WTC11 (cell line): ENCODE data around the gene SEMA3F. TPM values are rescaled to one million over a fixed set of nuclear protein-coding genes. Genes with fewer than 3 reads are reported as not detected.

Source experiments
- ATAC-seq: fragments of 200-7000 bp; cut with Tn5 transposase; 2 replicates; pipeline ENCODE4 v1.10.0; 2021; ENCODE audit warnings: mild to moderate bottlenecking, moderate library complexity
- CTCF ChIA-PET: fragments of 300-600 bp; sonication (Branson Sonifier 250); formaldehyde crosslinking; loops from one replicate; lab custom pipeline; 2021; ENCODE audit warnings: antibody characterized with exemption; lab: Charles Lee
- POLR2A ChIA-PET: fragments of 350-600 bp; sonication (Branson Sonifier 250); formaldehyde crosslinking; loops from one replicate; lab custom pipeline; 2021; ENCODE audit warnings: antibody characterized with exemption; lab: Charles Lee
- DNase-seq: peaks from one replicate; pipeline ENCODE4 v3.0.0; 2021; ENCODE audit warnings: low spot score
- H3K27ac Mint-ChIP-seq: 2 replicates; pipeline ENCODE4 v1.8.0; 2021; ENCODE audit warnings: mixed read lengths
- H3K27me3 Mint-ChIP-seq: 2 replicates; pipeline ENCODE4 v1.8.0; 2021; ENCODE audit warnings: low read depth, mild to moderate bottlenecking, moderate library complexity, mixed read lengths
- H3K36me3 Mint-ChIP-seq: 2 replicates; pipeline ENCODE4 v1.8.0; 2021; ENCODE audit warnings: mixed read lengths
- H3K4me1 Mint-ChIP-seq: 2 replicates; pipeline ENCODE4 v1.8.0; 2022; ENCODE audit warnings: mixed read lengths
- H3K4me3 Mint-ChIP-seq: 2 replicates; pipeline ENCODE4 v1.8.0; 2021; ENCODE audit warnings: mild to moderate bottlenecking, moderate library complexity, mixed read lengths
- H3K9me3 Mint-ChIP-seq: 2 replicates; pipeline ENCODE4 v1.8.0; 2021; ENCODE audit warnings: mixed read lengths
- AFF4 ChIP-seq: sonication (generic); formaldehyde crosslinking; IDR thresholded peaks from 2 replicates; pipeline ENCODE4 v1.8.1; 2023; ENCODE audit warnings: mild to moderate bottlenecking, missing genetic modification reagents, borderline replicate concordance
- ARID4B ChIP-seq: sonication (generic); formaldehyde crosslinking; IDR thresholded peaks from 2 replicates; pipeline ENCODE4 v1.8.0; 2023; ENCODE audit warnings: missing genetic modification reagents, mild to moderate bottlenecking, borderline replicate concordance
- CREM ChIP-seq: sonication (generic); formaldehyde crosslinking; IDR thresholded peaks from 2 replicates; pipeline ENCODE4 v1.8.1; 2022; ENCODE audit warnings: mild to moderate bottlenecking, missing genetic modification reagents, moderate library complexity
- ELF4 ChIP-seq: sonication (generic); formaldehyde crosslinking; IDR thresholded peaks from 2 replicates; pipeline ENCODE4 v1.8.1; 2022; ENCODE audit warnings: low read depth, mild to moderate bottlenecking, moderate library complexity, missing genetic modification reagents
- GABPB1 ChIP-seq: sonication (generic); formaldehyde crosslinking; IDR thresholded peaks from 2 replicates; pipeline ENCODE4 v1.8.1; 2023; ENCODE audit warnings: mild to moderate bottlenecking, missing genetic modification reagents
- JUN ChIP-seq: sonication (generic); formaldehyde crosslinking; IDR thresholded peaks from 2 replicates; pipeline ENCODE4 v1.8.0; 2023; ENCODE audit warnings: mild to moderate bottlenecking, missing genetic modification reagents
- KAT7 ChIP-seq: sonication (generic); formaldehyde crosslinking; IDR thresholded peaks from 2 replicates; pipeline ENCODE4 v1.8.1; 2023; ENCODE audit warnings: missing genetic modification reagents, mild to moderate bottlenecking, borderline replicate concordance
- SP1 ChIP-seq: sonication (generic); formaldehyde crosslinking; conservative IDR thresholded peaks from 2 replicates; pipeline ENCODE4 v1.8.1; 2022; ENCODE audit warnings: missing genetic modification reagents
- TCF7 ChIP-seq: sonication (generic); formaldehyde crosslinking; IDR thresholded peaks from 2 replicates; pipeline ENCODE4 v1.8.0; 2022; ENCODE audit warnings: mild to moderate bottlenecking, low read depth, missing genetic modification reagents, moderate library complexity
- TP53 ChIP-seq: sonication (generic); formaldehyde crosslinking; IDR thresholded peaks from 2 replicates; pipeline ENCODE4 v1.8.1; 2023; ENCODE audit warnings: mild to moderate bottlenecking, missing genetic modification reagents
- ZMAT4 ChIP-seq: fragments of 250-450 bp; sonication (Bioruptor Pico); IDR thresholded peaks from 2 replicates; pipeline ENCODE4 v1.9.0; 2021; ENCODE audit warnings: mild to moderate bottlenecking
- total RNA-seq: library from RNA; stranded (reverse); gene quantifications from 3 replicates; pipeline ENCODE4 v1.2.3, GENCODE V29; 2021
- TF ChIP-seq, protein P1 (sequence below): sonication (generic); formaldehyde crosslinking; conservative IDR thresholded peaks from 2 replicates; pipeline ENCODE4 v1.8.1; 2022; ENCODE audit warnings: mild to moderate bottlenecking, missing genetic modification reagents
- TF ChIP-seq, protein P2 (sequence below): sonication (generic); formaldehyde crosslinking; IDR thresholded peaks from 2 replicates; pipeline ENCODE4 v1.8.1; 2022; ENCODE audit warnings: mild to moderate bottlenecking, moderate library complexity, missing genetic modification reagents
- TF ChIP-seq, protein P3 (sequence below): sonication (generic); formaldehyde crosslinking; IDR thresholded peaks from 2 replicates; pipeline ENCODE4 v1.8.0; 2022; ENCODE audit warnings: missing genetic modification reagents

The SEMA3F gene
- total RNA-seq, 1 experiment from 2014 or later, result 49.0 TPM

- TF ChIP-seq ARID4B (CRISPR knock-in tag), result no peak
- no peak for TF ChIP-seq JUN
- TF ChIP-seq, protein P1, sequence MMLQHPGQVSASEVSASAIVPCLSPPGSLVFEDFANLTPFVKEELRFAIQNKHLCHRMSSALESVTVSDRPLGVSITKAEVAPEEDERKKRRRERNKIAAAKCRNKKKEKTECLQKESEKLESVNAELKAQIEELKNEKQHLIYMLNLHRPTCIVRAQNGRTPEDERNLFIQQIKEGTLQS (CRISPR knock-in tag), result no peak
- TF ChIP-seq AFF4 (CRISPR knock-in tag), result no peak
- no peak for TF ChIP-seq ELF4 (CRISPR knock-in tag)
- TF ChIP-seq GABPB1, result no peak
- TF ChIP-seq ZMAT4 (CRISPR knock-in tag), result no peak
Observed at GRCh38 chr3:50161320-50161719, 6.2 kb downstream of the SEMA3F start (continued).

DNA sequence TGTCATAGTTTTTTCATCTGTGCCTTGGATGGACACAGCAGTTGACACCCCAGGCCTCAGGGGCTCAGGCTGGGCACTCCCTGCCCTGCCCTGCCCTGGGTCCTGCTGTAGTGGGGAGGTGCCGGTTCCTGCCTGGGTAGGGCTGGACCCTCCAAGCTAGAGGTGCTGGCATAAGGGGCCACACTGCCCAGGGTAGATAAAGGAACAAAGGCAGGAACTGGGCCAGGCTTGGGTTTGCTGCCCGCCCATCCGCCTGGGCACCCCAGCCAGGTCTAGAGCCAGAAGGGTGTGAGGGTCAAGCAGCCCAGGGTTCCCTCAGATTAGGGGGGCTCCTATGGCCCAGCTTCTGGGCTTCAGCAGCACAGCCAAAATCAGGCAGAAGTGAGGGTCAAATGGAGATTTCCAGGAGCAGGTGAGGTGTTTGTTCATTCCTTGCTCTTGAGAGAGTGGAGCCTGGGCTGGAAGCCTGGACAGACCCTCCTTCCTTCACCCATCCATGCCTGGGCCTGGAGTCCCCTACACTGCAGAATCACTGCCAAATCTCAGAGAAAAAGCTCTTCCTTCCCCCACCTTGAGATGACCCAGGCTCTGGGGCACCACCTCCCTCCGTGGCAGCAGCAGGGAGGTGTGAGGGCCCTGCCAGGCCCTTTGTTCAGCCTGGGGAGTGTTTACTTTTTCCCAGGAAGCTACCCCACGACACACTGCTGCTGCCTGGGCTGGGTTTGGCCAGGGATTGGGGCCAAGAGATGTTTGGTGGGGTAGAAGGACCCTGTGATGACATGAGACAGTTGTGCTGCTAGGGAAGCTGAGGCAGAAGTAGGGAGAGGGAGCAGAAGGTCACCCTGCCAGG lies 7.1 kb downstream of the SEMA3F start:
- peak overlapping the region; percentile 91 for H3K27ac Mint-ChIP-seq
- CTCF ChIA-PET, result no interaction called here
- DNase-seq (no peak), ATAC-seq (no peak)
- H3K36me3 Mint-ChIP-seq, result peaks cover 17% of the 10 kb centered on the region
- no peak overlapping the region for H3K4me3 Mint-ChIP-seq
- no peaks in the 10 kb centered on the region for H3K9me3 Mint-ChIP-seq
- peaks cover 62% of the 10 kb centered on the region for H3K4me1 Mint-ChIP-seq
- POLR2A ChIA-PET, result no interaction called here
- TF ChIP-seq KAT7 (no peak), TP53 (CRISPR knock-in tag) (no peak), TCF7 (CRISPR knock-in tag) (no peak), CREM (CRISPR knock-in tag) (no peak), SP1 (CRISPR knock-in tag) (no peak)
- TF ChIP-seq, protein P2, sequence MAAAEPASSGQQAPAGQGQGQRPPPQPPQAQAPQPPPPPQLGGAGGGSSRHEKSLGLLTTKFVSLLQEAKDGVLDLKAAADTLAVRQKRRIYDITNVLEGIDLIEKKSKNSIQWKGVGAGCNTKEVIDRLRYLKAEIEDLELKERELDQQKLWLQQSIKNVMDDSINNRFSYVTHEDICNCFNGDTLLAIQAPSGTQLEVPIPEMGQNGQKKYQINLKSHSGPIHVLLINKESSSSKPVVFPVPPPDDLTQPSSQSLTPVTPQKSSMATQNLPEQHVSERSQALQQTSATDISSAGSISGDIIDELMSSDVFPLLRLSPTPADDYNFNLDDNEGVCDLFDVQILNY, result no peak
- TF ChIP-seq, protein P1 (CRISPR knock-in tag), result no peak
- TF ChIP-seq, protein P3, sequence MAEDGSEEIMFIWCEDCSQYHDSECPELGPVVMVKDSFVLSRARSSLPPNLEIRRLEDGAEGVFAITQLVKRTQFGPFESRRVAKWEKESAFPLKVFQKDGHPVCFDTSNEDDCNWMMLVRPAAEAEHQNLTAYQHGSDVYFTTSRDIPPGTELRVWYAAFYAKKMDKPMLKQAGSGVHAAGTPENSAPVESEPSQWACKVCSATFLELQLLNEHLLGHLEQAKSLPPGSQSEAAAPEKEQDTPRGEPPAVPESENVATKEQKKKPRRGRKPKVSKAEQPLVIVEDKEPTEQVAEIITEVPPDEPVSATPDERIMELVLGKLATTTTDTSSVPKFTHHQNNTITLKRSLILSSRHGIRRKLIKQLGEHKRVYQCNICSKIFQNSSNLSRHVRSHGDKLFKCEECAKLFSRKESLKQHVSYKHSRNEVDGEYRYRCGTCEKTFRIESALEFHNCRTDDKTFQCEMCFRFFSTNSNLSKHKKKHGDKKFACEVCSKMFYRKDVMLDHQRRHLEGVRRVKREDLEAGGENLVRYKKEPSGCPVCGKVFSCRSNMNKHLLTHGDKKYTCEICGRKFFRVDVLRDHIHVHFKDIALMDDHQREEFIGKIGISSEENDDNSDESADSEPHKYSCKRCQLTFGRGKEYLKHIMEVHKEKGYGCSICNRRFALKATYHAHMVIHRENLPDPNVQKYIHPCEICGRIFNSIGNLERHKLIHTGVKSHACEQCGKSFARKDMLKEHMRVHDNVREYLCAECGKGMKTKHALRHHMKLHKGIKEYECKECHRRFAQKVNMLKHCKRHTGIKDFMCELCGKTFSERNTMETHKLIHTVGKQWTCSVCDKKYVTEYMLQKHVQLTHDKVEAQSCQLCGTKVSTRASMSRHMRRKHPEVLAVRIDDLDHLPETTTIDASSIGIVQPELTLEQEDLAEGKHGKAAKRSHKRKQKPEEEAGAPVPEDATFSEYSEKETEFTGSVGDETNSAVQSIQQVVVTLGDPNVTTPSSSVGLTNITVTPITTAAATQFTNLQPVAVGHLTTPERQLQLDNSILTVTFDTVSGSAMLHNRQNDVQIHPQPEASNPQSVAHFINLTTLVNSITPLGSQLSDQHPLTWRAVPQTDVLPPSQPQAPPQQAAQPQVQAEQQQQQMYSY (CRISPR knock-in tag), result no peak
- H3K27me3 Mint-ChIP-seq, result no peaks in the 10 kb centered on the region
